H1 (cell line): ENCODE results near the gene NMD3. TPM values are rescaled to one million over a fixed set of nuclear protein-coding genes. Genes with fewer than 3 reads are reported as not detected.

Source experiments
- CHD1 ChIP-seq: IDR thresholded peaks from 2 replicates; pipeline ENCODE4 v1.6.1; 2012; ENCODE audit warnings: low read depth, low read length, improper control_type of control experiment
- POLR2AphosphoS5 ChIP-seq: IDR thresholded peaks from 2 replicates; pipeline ENCODE4 v1.6.1; 2011; ENCODE audit warnings: low read depth, low read length
- TBP ChIP-seq: IDR thresholded peaks from 2 replicates; pipeline ENCODE4 v1.6.1; 2011; ENCODE audit warnings: low read depth, low read length, improper control_type of control experiment
- YY1 ChIP-seq: IDR thresholded peaks from 2 replicates; pipeline ENCODE4 v1.6.1; 2011; ENCODE audit warnings: low read depth, mild to moderate bottlenecking, low read length
- polyA plus RNA-seq, 7 experiments: library from polyadenylated mRNA; depleted of rRNA in 3 of 7; stranded (reverse) in 5 of 7; unstranded in 2 of 7; fragments of >200 nt in 5 of 7; fragments of 200-250 nt in 2 of 7; gene quantifications; 1 replicate in 5 of 7; 2 replicates in 1 of 7; 4 replicates in 1 of 7; pipeline versions ENCODE4 v1.2.1 to v1.2.3, GENCODE V29; 2011 to 2013; ENCODE audit warnings: missing spikeins in 2 of 7, mixed read lengths in 2 of 7
- total RNA-seq: library from RNA; stranded (reverse); fragmentation: NEBNext Ultra II Directional; extraction: Animal tissue kit (Norgen Biotek cat#: 25700); gene quantifications from 2 replicates; pipeline ENCODE4 v1.2.1, GENCODE V29; 2021

The NMD3 gene
- total and polyA plus RNA-seq, 2 of the 8 experiments (the other 6 are each of a cell fraction or from before 2014, with no cell fraction given), result 12.1 to 64.2 TPM

GRCh38 chr3:161270991-161271390, 49.9 kb downstream of the NMD3 start (continued):
- TF ChIP-seq TBP (no peak), POLR2AphosphoS5 (no peak), CHD1 (no peak), YY1 (no peak)
- TF ChIP-seq, all 59 proteins: peak for 0
